GM12891 (cell line): ENCODE data around the gene GALNT18.

Experiments used
- DNase-seq: peaks from one replicate; pipeline ENCODE4 v3.0.0; 2011; ENCODE audit warnings: low spot score; ENCODE audit not compliant: insufficient read length
- FAIRE-seq: peaks from 2 replicates; lab custom pipeline; 2011; peaks lifted over from hg19 to GRCh38; lab: Jason Lieb, UNC
- PAX5 ChIP-seq: IDR thresholded peaks from 2 replicates; pipeline ENCODE4 v1.6.1; 2011; ENCODE audit warnings: low read length, moderate library complexity, mild to moderate bottlenecking; ENCODE audit not compliant: insufficient read depth, severe bottlenecking
- POLR2A ChIP-seq: IDR thresholded peaks from 2 replicates; pipeline ENCODE4 v1.6.1; 2011; ENCODE audit warnings: low read depth, low read length, control low read depth
- POLR2AphosphoS5 ChIP-seq: IDR thresholded peaks from 2 replicates; pipeline ENCODE4 v1.6.1; 2011; ENCODE audit warnings: low read depth, low read length, control low read depth
- POU2F2 ChIP-seq: IDR thresholded peaks from 2 replicates; pipeline ENCODE4 v1.6.1; 2011; ENCODE audit warnings: low read depth, mild to moderate bottlenecking, control low read depth, low read length, moderate library complexity
- SPI1 ChIP-seq: IDR thresholded peaks from 2 replicates; pipeline ENCODE4 v1.6.1; 2011; ENCODE audit warnings: low read depth, low read length, control low read depth
- TAF1 ChIP-seq: IDR thresholded peaks from 2 replicates; pipeline ENCODE4 v1.6.1; 2011; ENCODE audit warnings: low read depth, low read length, control low read depth

GALNT18 gene

DNA sequence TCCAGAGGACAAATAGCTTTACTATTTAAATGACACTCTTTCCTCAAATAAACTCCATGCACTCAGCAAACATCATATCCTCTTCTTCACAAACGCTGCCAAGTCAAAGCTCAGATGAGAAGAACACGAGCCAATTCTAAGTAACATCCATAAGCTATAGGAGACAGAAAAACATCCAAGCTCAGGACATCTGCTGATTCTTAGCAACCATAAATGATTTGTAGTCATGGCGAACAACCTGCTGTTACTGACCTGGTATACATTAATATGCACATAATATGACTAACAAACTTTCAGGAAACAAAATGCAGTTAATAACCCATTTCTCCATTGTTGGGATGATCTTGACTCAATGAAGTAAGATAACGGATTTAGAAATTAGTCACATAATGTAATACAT, 6.7 kb downstream of the GALNT18 start:
- FAIRE-seq (no peak), DNase-seq (no peak)
- TF ChIP-seq PAX5 (no peak), POU2F2 (no peak), TAF1 (no peak), POLR2AphosphoS5 (no peak), SPI1 (no peak), POLR2A (no peak)

DNA sequence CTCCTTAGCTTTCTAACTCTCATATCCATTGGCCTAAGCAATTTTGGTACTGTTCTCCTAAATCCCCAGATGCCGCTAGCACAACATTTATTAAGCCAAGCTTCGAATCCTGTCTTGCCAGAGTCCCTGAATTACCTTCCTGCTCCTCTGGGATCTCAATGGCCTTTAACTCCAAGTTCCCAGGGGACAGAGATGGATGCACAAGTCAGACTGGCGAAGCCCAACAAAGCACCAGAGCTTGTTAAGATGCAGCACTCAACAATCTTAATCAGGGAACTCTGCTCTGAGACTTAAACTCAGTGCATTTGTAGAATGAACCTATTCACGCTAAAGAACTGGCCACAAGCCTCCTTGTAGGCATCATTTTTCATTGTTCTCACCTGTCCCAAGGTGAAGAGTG, 9.4 kb downstream of the GALNT18 start:
- FAIRE-seq, result no peak
- DNase-seq, result no peak
- TF ChIP-seq POLR2A, result no peak
- TF ChIP-seq SPI1, result no peak
- TF ChIP-seq POU2F2, result no peak
- no peak for TF ChIP-seq PAX5
- no peak for TF ChIP-seq POLR2AphosphoS5
- TF ChIP-seq TAF1, result no peak

DNA sequence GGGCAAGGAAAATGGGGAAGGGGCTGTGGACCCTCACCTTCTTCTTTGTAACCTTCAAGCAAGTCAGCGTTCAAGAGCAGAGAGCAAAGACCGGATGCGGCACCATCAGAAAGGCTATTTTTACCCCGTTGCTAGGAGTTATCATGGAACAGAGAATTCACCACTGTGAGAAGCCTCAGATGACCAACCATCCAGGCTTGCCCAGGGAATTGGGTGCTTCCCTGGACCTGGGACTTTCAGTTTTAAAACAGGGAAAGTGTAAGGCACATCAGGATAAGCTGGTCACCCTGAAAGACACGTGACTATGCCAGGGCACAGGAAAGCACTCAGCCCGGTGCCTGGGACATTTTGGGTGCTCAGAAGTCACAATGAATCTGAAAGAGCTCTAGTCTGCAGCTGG, 10.4 kb downstream of the GALNT18 start:
- DNase-seq, result no peak
- TF ChIP-seq PAX5 (no peak), POLR2A (no peak), POLR2AphosphoS5 (no peak), POU2F2 (no peak), SPI1 (no peak), TAF1 (no peak)
- no peak for FAIRE-seq

DNA sequence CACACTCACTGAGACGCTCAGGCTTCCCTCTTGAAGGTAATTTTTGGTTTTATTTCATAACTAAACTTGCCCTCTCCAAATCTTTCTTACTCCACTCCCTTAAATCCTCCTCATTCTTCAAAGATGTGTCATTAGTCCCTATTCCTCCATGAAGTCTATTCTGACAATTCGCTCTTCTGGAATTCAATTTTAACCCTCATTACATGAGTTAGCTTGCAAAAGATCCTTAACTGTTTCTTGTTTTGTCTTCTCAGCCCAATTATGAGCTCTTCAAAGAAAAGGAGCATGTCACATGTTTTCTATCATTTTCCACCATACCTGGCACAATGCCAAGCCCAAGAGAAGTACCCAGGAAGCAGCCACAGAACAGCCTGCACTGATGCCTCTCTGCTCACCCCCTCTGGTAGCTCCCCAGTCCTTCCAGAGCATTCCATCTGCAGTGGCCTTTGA, 13.0 kb downstream of the GALNT18 start:
- DNase-seq, result no peak
- TF ChIP-seq POU2F2 (no peak), TAF1 (no peak), POLR2A (no peak), POLR2AphosphoS5 (no peak), SPI1 (no peak), PAX5 (no peak)
- no peak for FAIRE-seq

DNA sequence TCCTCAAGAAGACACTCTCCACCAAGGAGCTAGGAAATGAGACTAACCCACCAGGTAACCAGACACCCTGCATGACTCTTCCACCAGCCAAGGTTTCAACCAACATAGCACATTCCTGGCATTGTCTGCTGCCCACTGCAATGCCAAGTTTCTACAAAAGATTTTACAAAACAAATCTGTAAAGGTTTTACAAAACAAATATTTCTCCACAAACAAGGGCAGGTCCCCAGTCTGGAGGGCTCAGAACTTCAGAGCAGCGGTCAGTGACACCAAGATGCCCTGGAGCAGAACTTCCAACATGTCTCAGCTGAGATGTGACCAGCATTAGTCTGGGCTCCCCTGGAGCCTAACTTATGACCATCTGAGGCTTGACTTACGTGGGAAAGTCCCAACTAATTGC, 14.0 kb downstream of the GALNT18 start:
- no peak for FAIRE-seq
- no peak for DNase-seq
- TF ChIP-seq POLR2AphosphoS5, result no peak
- TF ChIP-seq POU2F2, result no peak
- no peak for TF ChIP-seq SPI1
- no peak for TF ChIP-seq POLR2A
- no peak for TF ChIP-seq TAF1
- no peak for TF ChIP-seq PAX5

GRCh38 chr11:11605821-11606450, 15.9 kb downstream of the GALNT18 start:
- TF ChIP-seq POU2F2, result no peak
- TF ChIP-seq POLR2AphosphoS5, result no peak
- FAIRE-seq (no peak), DNase-seq (no peak)

GRCh38 chr11:11605181-11605580, 16.6 kb downstream of the GALNT18 start:
- FAIRE-seq (no peak), DNase-seq (no peak)
- no peak for TF ChIP-seq POLR2AphosphoS5
- TF ChIP-seq SPI1, result no peak
- TF ChIP-seq PAX5, result no peak
- no peak for TF ChIP-seq TAF1
- no peak for TF ChIP-seq POLR2A
- TF ChIP-seq POU2F2, result no peak

DNA sequence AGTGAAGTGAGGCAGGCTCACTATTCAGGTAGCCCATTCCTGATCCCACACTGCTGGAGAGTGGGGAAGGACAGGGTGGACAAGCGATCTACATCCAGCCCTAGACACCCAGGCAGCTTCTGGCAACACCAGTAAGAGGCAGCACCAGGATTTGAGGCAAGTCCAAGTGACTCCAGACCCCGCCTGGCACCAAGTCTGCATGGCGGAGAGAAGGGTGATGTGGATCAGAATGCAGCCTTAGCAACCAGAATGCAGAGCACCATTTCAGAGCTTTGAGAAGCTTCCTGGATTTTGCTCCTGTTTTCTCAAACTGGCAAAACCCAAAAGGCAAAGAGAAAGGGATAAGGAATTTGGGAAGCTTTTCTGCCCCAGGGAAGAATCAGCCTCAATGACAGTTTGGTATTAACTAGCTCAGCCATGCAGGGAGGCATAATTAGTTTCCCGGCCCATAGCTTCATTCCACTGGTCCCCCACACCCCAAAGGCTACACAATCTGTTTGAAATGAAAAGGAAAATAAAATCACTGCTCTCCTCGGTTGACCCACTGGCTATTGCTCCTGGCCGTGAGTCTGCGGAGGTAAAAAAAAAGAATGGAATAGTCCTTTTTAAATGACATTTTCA, 17.3 kb downstream of the GALNT18 start:
- TF ChIP-seq TAF1, result no peak
- no peak for TF ChIP-seq SPI1
- no peak for TF ChIP-seq POLR2AphosphoS5
- TF ChIP-seq POU2F2, result no peak
- no peak for TF ChIP-seq POLR2A
- TF ChIP-seq PAX5, result no peak
- FAIRE-seq (no peak), DNase-seq (no peak)

DNA sequence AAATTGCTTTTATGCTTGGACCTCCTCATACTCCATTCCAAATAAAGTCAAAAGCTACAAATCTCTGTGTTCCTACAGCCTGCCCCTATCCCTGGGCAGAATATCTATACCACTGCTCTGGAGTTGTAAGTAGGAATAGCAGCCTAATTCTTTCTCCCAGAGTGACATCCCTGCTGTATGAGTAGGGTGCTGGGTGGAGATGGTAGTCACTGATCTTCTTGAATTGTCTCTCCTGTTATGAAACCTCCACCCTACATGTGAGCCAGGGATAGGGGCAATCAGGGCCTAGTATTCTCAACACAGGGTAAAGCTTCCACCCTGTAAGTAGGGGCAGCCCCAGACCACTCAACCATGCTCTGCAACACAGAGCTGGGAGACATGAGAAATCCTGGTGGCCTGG, 19.8 kb downstream of the GALNT18 start:
- TF ChIP-seq POU2F2, result no peak
- FAIRE-seq, result no peak
- no peak for DNase-seq

GRCh38 chr11:11600288-11600687, 21.5 kb downstream of the GALNT18 start:
- no peak for TF ChIP-seq POLR2A
- no peak for TF ChIP-seq TAF1
- no peak for TF ChIP-seq POU2F2
- TF ChIP-seq POLR2AphosphoS5, result no peak
- TF ChIP-seq PAX5, result no peak
- no peak for TF ChIP-seq SPI1
- FAIRE-seq (no peak), DNase-seq (no peak)
